GM19238 (cell line): ENCODE data around the gene RPS6KB2.

Source experiments
- DNase-seq: peaks from one replicate; pipeline ENCODE4 v3.0.0; 2011; ENCODE audit warnings: low spot score; ENCODE audit not compliant: insufficient read length

The RPS6KB2 gene

GRCh38 chr11:67428052-67429001, at the start of gene RPS6KB2:
TSS of gene RPS6KB2 (plus strand) at chr11:67428494. CDS start at chr11:67428546, 52 bp downstream.
- peak; percentile 100 for DNase-seq

- DNase-seq, result no peak
Measured at GRCh38 chr11:67378544-67378943, 49.8 kb upstream of the RPS6KB2 start.

- no peak for DNase-seq
Measured at GRCh38 chr11:67379061-67380058, 48.9 kb upstream of the RPS6KB2 start.

DNA sequence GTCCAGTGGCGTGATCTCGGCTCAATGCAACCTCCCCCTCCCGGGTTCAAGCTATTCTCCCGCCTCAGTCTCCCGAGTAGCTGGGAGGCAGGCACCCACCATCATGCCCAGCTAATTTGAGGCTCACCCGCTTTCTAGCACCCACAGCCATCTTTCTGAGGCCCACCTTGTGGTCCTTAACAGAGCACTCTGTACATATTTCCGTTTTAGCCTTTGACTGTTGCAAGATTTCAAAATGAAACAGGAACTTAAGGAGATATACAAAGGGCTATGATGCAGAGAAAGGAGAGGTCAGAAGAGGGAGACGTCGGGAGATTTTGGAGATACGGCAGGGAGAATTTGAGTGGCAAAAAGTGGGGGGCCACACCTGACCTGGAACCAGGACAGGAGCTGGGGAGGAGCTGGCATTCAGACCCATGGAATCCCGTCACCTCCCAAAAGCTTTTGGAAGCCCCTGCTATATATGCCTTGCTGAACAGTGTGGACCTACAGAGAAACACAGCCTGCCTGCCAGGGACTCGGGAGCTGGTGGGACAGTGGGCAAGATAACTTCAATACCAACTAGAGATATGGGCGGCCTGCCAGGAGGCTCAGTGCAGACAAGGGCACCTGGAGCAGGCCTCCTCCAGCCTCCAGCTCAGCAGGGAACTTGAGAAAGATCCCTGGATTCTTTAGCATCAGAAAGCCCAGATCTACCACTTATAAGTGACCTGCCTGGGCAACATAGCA, 46.9 kb upstream of the RPS6KB2 start:
- no peak for DNase-seq

DNA sequence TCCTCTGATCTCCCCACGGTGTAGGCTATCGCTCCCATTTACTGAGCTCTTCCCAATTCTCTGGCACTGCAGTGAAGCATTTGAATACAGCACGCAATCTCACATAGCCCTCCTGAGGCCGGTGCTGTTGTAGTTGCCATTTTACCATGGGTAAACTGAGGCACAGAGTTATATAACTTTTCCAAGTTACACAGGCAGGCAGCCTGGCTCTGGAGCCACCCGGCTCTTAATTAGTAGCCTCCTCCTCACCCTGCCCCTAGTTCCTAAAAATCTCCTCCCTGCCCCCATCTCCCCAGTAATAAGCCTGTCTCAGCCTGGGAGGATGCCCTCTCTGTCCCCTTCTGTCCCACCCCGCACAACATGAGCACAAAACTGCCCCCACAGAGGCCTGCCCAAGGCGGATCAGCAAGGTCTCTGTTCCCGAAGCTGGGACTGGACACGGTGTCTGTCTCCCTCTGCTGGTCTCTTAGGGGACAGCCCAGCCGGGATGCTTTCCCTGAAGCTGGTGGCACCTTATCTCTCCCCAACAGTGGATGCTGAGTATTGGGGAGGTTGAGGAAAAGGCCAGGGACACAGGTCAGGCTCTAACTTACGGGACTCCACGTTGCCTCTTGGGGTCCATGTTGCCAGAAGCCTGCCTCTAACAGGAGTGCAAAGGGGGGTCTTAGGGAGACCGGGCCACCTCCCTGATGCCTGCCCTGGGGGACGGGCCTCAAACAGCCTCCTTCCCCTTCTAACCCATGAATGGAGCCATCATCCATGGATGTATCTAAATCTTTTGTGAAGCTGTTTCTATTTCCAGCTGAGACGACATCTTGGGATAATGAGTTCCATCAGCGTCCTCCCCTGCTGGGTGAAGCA, 45.8 kb upstream of the RPS6KB2 start:
- DNase-seq, result peak; percentile 73

DNA sequence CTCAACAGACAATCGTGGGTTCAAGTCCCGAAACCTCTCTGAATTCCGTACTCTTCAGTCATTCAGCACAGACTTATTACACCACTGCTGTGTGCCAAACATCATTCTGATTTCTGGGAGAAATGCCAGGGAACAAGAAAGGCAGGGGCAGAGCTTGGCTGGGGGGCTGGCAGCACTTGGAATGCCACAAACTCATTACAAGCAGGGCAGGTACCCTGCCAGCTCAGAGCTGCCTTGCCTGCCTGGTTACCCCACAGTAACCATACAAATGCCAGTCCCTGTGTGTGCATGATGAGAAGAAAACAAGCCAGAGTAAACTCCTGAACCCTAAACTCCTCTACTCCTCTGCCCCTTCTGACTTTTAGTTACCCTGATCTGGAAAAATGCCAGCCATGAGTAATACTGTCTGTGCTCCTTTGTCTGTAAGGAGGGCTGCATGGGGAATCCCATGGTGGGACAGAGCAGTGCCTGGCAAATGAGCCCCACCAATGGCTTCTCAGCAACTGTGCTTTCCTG, 43.4 kb upstream of the RPS6KB2 start:
- DNase-seq, result no peak

GRCh38 chr11:67387069-67387468, 41.2 kb upstream of the RPS6KB2 start:
- DNase-seq, result no peak

GRCh38 chr11:67387518-67387917, 40.8 kb upstream of the RPS6KB2 start:
- no peak for DNase-seq

DNA sequence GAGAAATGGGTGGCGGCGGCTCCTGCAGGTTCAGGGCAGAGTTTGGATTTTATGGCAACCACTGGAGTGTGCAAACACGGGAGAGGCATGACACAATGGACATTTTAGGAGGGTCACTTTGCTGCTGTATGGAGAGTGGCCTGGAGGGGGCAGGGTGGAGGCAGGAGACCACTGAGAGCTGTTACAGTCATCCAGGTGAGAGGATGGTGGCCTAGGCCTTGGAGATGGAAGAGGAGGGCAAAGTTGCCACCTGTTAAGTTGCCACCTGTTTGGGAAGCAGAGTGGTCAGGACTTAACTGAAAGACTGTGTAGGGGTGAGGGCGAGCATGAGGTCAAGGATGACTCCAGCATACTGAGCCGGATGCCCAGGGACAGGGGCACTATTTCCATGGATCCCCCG, 38.8 kb upstream of the RPS6KB2 start:
- DNase-seq, result no peak

DNA sequence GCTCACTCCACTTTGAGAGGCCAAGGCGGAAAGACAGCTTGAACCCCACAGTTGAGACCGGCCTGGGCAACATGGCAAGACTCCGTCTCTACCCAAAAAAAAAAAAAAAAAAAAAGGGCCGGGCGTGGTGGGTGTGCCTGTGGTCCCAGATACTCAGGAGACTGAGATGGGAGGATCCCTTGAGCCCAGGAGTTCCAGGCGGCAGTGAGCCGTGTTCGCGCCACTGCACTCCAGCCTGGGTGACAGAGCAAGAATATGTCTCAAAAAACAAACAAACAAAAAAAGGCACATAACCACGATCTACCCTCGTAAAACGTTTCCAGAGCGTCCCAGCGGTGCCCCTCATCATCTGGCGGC, 37.4 kb upstream of the RPS6KB2 start:
- DNase-seq, result no peak

DNA sequence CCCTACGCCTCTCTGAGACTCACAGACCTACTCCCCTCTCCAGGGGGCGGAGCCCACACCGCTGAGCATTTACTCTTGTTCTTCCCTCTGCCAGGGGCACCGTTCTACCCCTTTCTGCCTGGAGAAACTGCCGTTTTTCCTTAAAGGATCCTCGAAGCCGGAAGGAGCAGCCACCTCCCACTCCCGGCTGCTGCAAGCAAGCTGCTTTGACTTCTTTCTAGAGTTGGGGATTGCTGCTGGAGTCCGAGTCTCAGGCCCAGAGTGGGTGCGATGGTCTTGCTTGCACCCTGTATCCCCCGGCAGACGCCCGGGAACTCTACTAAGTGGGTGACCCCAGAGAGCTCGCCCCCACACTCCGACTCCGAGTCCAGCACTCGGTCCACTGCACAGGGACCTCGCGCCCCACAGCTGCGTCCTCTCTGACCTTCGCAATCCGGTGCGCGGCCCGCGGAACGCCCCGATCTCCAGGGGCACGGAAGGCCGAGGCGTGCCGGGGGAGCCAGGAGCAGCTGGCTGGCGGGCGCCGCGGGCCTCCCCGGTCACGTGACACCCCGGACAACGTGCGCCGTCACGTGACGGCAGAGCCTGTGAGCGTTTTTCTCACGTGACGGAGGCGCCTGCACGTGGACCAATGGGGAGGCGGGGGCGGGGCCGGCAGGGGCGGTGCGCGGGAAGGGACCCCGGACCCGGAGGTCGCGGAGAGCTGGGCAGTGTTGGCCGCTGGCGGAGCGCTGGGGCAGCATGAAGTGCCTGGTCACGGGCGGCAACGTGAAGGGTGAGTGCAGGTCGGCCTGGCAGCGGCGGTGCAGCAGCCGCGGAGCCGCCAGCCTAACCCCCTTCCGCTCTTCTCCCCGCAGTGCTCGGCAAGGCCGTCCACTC, 36.8 kb upstream of the RPS6KB2 start, which contains the start of gene RAD9A:
Gene RAD9A (plus strand): TSS at position 683 of the 879 bp plus-strand sequence. CDS start 59 bp downstream, at position 742.
- peak; percentile 99 for DNase-seq

- DNase-seq, result no peak
Measured at GRCh38 chr11:67392183-67392715, 36.0 kb upstream of the RPS6KB2 start.

GRCh38 chr11:67393437-67393836, 34.9 kb upstream of the RPS6KB2 start:
- DNase-seq, result no peak

DNA sequence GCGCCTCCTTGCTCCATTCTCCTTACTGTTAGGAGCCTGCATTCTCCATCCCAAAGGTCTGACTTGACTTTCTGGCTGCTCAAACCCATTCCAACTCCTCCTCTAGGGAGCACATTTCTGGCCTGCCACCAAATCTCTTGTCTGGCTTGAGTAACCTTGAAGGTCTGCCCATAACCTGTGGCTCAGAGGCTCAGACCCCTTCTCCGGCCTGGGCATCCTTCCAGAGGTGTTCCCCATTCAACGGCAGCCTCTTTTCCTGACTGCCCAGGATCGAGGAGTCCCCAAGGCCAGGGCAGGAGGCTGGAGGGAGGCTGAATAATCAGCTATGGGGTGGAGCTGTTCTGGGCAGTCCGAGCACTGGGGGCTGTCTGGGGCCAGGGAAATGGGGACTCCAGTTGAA, 34.3 kb upstream of the RPS6KB2 start:
- DNase-seq, result no peak

DNA sequence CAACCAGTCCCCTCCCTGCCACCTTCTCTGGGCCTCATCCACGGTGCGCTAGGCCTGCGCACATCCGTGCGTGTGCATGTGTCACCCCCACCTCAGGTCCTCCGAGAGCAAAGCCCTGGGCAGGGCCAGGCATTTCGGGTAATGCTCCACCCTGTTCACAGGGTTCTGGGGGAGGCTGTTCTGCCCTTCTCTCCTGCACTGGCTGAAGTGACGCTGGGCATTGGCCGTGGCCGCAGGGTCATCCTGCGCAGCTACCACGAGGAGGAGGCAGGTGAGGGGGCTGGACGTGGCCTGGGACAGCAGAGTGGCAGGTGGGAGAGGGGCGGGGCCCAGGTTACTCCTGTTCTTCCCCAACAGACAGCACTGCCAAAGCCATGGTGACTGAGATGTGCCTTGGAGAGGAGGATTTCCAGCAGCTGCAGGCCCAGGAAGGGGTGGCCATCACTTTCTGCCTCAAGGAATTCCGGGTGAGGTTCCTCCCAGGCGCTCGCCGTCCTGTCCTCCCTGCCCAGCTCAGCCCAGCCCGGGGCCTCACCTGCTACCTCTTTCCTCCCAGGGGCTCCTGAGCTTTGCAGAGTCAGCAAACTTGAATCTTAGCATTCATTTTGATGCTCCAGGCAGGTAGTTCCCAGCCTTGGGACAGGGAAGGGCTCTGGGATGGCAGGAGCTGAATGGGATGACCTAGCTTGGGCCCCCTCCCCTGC, 32.6 kb upstream of the RPS6KB2 start:
- DNase-seq, result no peak

DNA sequence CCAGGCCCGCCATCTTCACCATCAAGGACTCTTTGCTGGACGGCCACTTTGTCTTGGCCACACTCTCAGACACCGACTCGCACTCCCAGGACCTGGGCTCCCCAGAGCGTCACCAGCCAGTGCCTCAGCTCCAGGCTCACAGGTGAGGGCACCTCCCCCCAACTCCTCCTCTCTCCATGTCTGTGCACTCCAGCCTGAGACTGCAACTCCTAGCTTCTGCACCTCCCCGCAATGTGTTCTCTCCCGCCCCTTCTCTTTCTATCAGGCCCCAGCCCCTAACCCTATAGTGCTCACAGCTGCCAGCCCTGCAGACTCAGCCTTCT, 32.1 kb upstream of the RPS6KB2 start:
- no peak for DNase-seq

GRCh38 chr11:67396587-67397389, 31.5 kb upstream of the RPS6KB2 start:
- DNase-seq, result no peak
